Mammary epithelial cell (primary cell): Measurements from ENCODE around the gene GALNT17.

Experiments used
- EZH2 ChIP-seq: IDR thresholded peaks from 2 replicates; pipeline ENCODE4 v1.6.1; 2012; ENCODE audit warnings: low read length, inconsistent platforms, borderline replicate concordance
- TF ChIP-seq, protein P1 (sequence below), 2 donors: IDR thresholded peaks in 1 of 2; conservative IDR thresholded peaks in 1 of 2; 2 replicates each; pipeline ENCODE4 v1.5.1; 2011 to 2012; ENCODE audit warnings: inconsistent platforms in 2 of 2, low read length in 2 of 2, mild to moderate bottlenecking in 2 of 2, control low read depth in 1 of 2, low read depth in 1 of 2; ENCODE audit not compliant: insufficient read depth in 1 of 2; ENCODE audit errors: extremely low read depth in 1 of 2

DNA sequence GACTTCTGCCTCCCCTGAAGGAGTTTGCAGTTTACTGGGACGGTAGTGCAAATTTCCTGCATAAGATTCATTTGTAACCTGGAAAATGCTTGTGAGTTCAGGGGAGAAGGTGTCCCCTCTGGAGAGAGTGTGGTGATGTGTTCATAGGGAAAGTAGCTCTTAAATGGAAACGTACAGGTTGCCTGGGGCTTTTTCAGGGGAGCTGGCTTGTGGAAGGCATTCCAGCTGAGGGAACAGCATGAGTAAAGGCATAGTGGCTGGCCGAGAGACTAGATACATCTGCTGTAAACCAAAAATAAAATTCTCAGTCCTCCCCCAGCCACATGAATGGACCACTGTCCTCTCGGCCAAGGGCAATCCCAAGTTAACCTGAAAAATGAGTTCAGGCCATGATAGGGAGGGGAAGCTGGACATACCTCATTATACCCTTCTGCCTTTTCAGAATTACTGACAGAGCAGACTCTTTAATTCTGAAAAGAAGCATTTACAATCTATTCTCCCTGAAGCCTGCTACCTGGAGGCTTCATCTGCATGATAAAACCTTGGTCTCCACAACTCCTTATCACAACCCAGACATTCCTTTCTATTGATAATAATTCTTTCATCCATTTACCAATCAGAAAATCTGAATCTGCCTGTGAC is 123.7 kb downstream of the GALNT17 start:
- TF ChIP-seq, protein P1, sequence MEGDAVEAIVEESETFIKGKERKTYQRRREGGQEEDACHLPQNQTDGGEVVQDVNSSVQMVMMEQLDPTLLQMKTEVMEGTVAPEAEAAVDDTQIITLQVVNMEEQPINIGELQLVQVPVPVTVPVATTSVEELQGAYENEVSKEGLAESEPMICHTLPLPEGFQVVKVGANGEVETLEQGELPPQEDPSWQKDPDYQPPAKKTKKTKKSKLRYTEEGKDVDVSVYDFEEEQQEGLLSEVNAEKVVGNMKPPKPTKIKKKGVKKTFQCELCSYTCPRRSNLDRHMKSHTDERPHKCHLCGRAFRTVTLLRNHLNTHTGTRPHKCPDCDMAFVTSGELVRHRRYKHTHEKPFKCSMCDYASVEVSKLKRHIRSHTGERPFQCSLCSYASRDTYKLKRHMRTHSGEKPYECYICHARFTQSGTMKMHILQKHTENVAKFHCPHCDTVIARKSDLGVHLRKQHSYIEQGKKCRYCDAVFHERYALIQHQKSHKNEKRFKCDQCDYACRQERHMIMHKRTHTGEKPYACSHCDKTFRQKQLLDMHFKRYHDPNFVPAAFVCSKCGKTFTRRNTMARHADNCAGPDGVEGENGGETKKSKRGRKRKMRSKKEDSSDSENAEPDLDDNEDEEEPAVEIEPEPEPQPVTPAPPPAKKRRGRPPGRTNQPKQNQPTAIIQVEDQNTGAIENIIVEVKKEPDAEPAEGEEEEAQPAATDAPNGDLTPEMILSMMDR (conservative IDR thresholded peaks at IDR 0.05 in 1 of 2, IDR thresholded peaks at IDR 0.05 in 1 of 2; ENCODE audit: extremely low read depth in 1 of 2, insufficient read depth in 1 of 2, low read depth in 1 of 2, low read length in 2 of 2) = no peak
- no peak for TF ChIP-seq EZH2
